Activated CD8-positive, alpha-beta T cell treated with anti-CD3 and anti-CD28 coated beads, Interleukin-2, amount 10 ng/mL, durations not matched to agents 7 days and 5 days (primary cell): ENCODE data around the gene THAP2. TPM values are rescaled to one million over a fixed set of nuclear protein-coding genes. Genes with fewer than 3 reads are reported as not detected.

Source experiments
- ATAC-seq: fragments of 150-1000 bp; cut with Tn5 transposase; one replicate; pipeline ENCODE4 v1.10.0; 2021; ENCODE audit warnings: moderate library complexity
- CTCF ChIA-PET: fragments of 350-600 bp; sonication (Branson Sonifier 250); formaldehyde crosslinking; loops from one replicate; lab custom pipeline; 2021; ENCODE audit warnings: antibody characterized with exemption; lab: Charles Lee
- POLR2A ChIA-PET: fragments of 350-600 bp; sonication (Branson Sonifier 250); formaldehyde crosslinking; loops from one replicate; lab custom pipeline; 2021; ENCODE audit warnings: antibody characterized with exemption; lab: Charles Lee
- DNase-seq: peaks from one replicate; pipeline ENCODE4 v3.0.0-alpha.2; 2020
- H3K27ac Mint-ChIP-seq: one replicate; pipeline ENCODE4 v1.8.0; 2021; ENCODE audit warnings: mild to moderate bottlenecking, mixed read lengths
- H3K27me3 Mint-ChIP-seq: one replicate; pipeline ENCODE4 v1.8.0; 2021; ENCODE audit warnings: low read depth, mixed read lengths
- H3K36me3 Mint-ChIP-seq: one replicate; pipeline ENCODE4 v1.8.0; 2021; ENCODE audit warnings: low read depth, mixed read lengths
- H3K4me1 Mint-ChIP-seq: one replicate; pipeline ENCODE4 v1.8.0; 2021; ENCODE audit warnings: low read depth, mixed read lengths
- H3K4me3 Mint-ChIP-seq: one replicate; pipeline ENCODE4 v1.8.0; 2021; ENCODE audit warnings: mild to moderate bottlenecking, mixed read lengths
- H3K9me3 Mint-ChIP-seq: one replicate; pipeline ENCODE4 v1.8.0; 2022; ENCODE audit warnings: mixed read lengths; ENCODE audit not compliant: insufficient read depth
- total RNA-seq, 2 experiments: library from RNA; stranded (reverse); gene quantifications; one replicate each; pipeline ENCODE4 v1.2.3, GENCODE V29; 2021

The THAP2 gene
- total RNA-seq, 2 experiments from 2014 or later = 3.5 to 5.2 TPM

- DNase-seq = no peak
- Mint-ChIP-seq H3K4me1 (peaks cover 44% of the 10 kb centered on the region), H3K4me3 (no peak overlapping the region), H3K9me3 (no peaks in the 10 kb centered on the region), H3K36me3 (peaks cover 31% of the 10 kb centered on the region), H3K27ac (no peak overlapping the region), H3K27me3 (no peaks in the 10 kb centered on the region)
- ChIA-PET POLR2A (interaction anchor here (0.7 kb wide), 1 partner anchor 178 kb away, joined by 3 read pairs; no protein-coding TSS in a partner anchor), CTCF (interaction anchor here (1.7 kb wide), 2 partner anchors 8 to 20 kb away, joined by 4 to 6 read pairs; no protein-coding TSS in a partner anchor)
- no peak for ATAC-seq
Observed at GRCh38 chr12:71656740-71657139, 7.4 kb upstream of the THAP2 start.

GRCh38 chr12:71661977-71662530 lies 2.0 kb upstream of the THAP2 start:
- H3K9me3 Mint-ChIP-seq = no peaks in the 10 kb centered on the region
- ATAC-seq (no peak), DNase-seq (no peak)
- H3K27ac Mint-ChIP-seq = peak overlapping the region; percentile 100
- peaks cover 47% of the 10 kb centered on the region for H3K36me3 Mint-ChIP-seq
- ChIA-PET CTCF (interaction anchor here (0.8 to 4.2 kb wide), 5 partner anchors 8 to 180 kb away, joined by 3 to 41 read pairs (median 12); partner anchors contain the start of genes RAB21 and TMEM19), POLR2A (interaction anchor here (0.6 to 3.0 kb wide), 4 partner anchors 25 to 177 kb away, joined by 3 to 101 read pairs (median 28); partner anchors contain the start of genes RAB21, TBC1D15 and TMEM19)
- H3K4me1 Mint-ChIP-seq = peaks cover 39% of the 10 kb centered on the region
- peak overlapping the region; percentile 98 for H3K4me3 Mint-ChIP-seq
- H3K27me3 Mint-ChIP-seq = no peaks in the 10 kb centered on the region

- no peaks in the 10 kb centered on the region for H3K27me3 Mint-ChIP-seq
- no peaks in the 10 kb centered on the region for H3K9me3 Mint-ChIP-seq
- peak overlapping the region; percentile 98 for H3K4me3 Mint-ChIP-seq
- CTCF ChIA-PET = interaction anchor here (0.8 to 4.2 kb wide), 10 partner anchors 9 to 179 kb away, joined by 3 to 41 read pairs (median 6); partner anchors contain the start of genes RAB21 and TMEM19
- H3K4me1 Mint-ChIP-seq = peaks cover 40% of the 10 kb centered on the region
- peak overlapping the region; percentile 100 for H3K27ac Mint-ChIP-seq
- POLR2A ChIA-PET = interaction anchor here (0.9 to 3.0 kb wide), 19 partner anchors 8 to 176 kb away, joined by 4 to 101 read pairs (median 6); partner anchors contain the start of genes RAB21, TBC1D15 and TMEM19
- ATAC-seq = peak; percentile 46
- peaks cover 43% of the 10 kb centered on the region for H3K36me3 Mint-ChIP-seq
- DNase-seq = peak; percentile 74
Observed at GRCh38 chr12:71662849-71663560, 1.1 kb upstream of the THAP2 start.

- POLR2A ChIA-PET = interaction anchor here (0.6 to 3.0 kb wide), 16 partner anchors 10 to 1392 kb away, joined by 3 to 101 read pairs (median 10); partner anchors contain the start of genes RAB21, TBC1D15 and TMEM19
- ATAC-seq = no peak
- DNase-seq = no peak
- no peaks in the 10 kb centered on the region for H3K9me3 Mint-ChIP-seq
- H3K36me3 Mint-ChIP-seq = peaks cover 29% of the 10 kb centered on the region
- peak overlapping the region; percentile 100 for H3K27ac Mint-ChIP-seq
- peaks cover 31% of the 10 kb centered on the region for H3K4me1 Mint-ChIP-seq
- CTCF ChIA-PET = interaction anchor here (0.8 to 4.2 kb wide), 6 partner anchors 13 to 174 kb away, joined by 3 to 41 read pairs (median 16); partner anchors contain the start of gene TMEM19
- H3K27me3 Mint-ChIP-seq = no peaks in the 10 kb centered on the region
- peak overlapping the region; percentile 98 for H3K4me3 Mint-ChIP-seq
Observed at GRCh38 chr12:71664411-71665089, 449 bp downstream of the THAP2 start.

GRCh38 chr12:71665090-71665463 lies 976 bp downstream of the THAP2 start:
- DNase-seq = no peak
- POLR2A ChIA-PET = interaction anchor here (2.9 to 3.0 kb wide), 3 partner anchors 22 to 174 kb away, joined by 21 to 101 read pairs (median 35); partner anchors contain the start of genes RAB21, TBC1D15 and TMEM19
- no peaks in the 10 kb centered on the region for H3K27me3 Mint-ChIP-seq
- peaks cover 27% of the 10 kb centered on the region for H3K36me3 Mint-ChIP-seq
- no peaks in the 10 kb centered on the region for H3K9me3 Mint-ChIP-seq
- H3K27ac Mint-ChIP-seq = peak overlapping the region; percentile 100
- peaks cover 28% of the 10 kb centered on the region for H3K4me1 Mint-ChIP-seq
- ATAC-seq = no peak
- CTCF ChIA-PET = interaction anchor here (0.6 to 4.2 kb wide), 6 partner anchors 13 to 173 kb away, joined by 3 to 41 read pairs (median 6); partner anchors contain the start of gene TMEM19
- peak overlapping the region; percentile 98 for H3K4me3 Mint-ChIP-seq

GRCh38 chr12:71666259-71666658 lies 2.2 kb downstream of the THAP2 start:
- H3K9me3 Mint-ChIP-seq = no peaks in the 10 kb centered on the region
- ChIA-PET POLR2A (interaction anchor here (0.6 to 1.9 kb wide), 2 partner anchors 19 to 96 kb away, joined by 4 read pairs; partner anchors contain the start of gene TMEM19), CTCF (interaction anchor here (0.7 to 4.2 kb wide), 3 partner anchors 9 to 80 kb away, joined by 3 to 32 read pairs (median 6); no protein-coding TSS in a partner anchor)
- no peak for ATAC-seq
- peaks cover 23% of the 10 kb centered on the region for H3K36me3 Mint-ChIP-seq
- H3K4me1 Mint-ChIP-seq = peaks cover 24% of the 10 kb centered on the region
- H3K27ac Mint-ChIP-seq = no peak overlapping the region
- no peaks in the 10 kb centered on the region for H3K27me3 Mint-ChIP-seq
- DNase-seq = no peak
- H3K4me3 Mint-ChIP-seq = no peak overlapping the region

- Mint-ChIP-seq H3K27me3 (no peaks in the 10 kb centered on the region), H3K27ac (no peak overlapping the region), H3K9me3 (no peaks in the 10 kb centered on the region), H3K4me3 (no peak overlapping the region), H3K4me1 (peaks cover 6% of the 10 kb centered on the region), H3K36me3 (peaks cover 4% of the 10 kb centered on the region)
- CTCF ChIA-PET = no interaction called here
- no peak for ATAC-seq
- no peak for DNase-seq
- POLR2A ChIA-PET = interaction anchor here (1.5 kb wide), 1 partner anchor 13 kb away, joined by 3 read pairs; no protein-coding TSS in a partner anchor
Observed at GRCh38 chr12:71671311-71671710, 7.2 kb downstream of the THAP2 start.

- H3K27ac Mint-ChIP-seq = no peak overlapping the region
- POLR2A ChIA-PET = interaction anchor here (1.5 kb wide), 1 partner anchor 13 kb away, joined by 3 read pairs; no protein-coding TSS in a partner anchor
- peaks cover 6% of the 10 kb centered on the region for H3K4me1 Mint-ChIP-seq
- peaks cover 4% of the 10 kb centered on the region for H3K36me3 Mint-ChIP-seq
- no peaks in the 10 kb centered on the region for H3K27me3 Mint-ChIP-seq
- H3K4me3 Mint-ChIP-seq = no peak overlapping the region
- ATAC-seq (no peak), DNase-seq (no peak)
- no peaks in the 10 kb centered on the region for H3K9me3 Mint-ChIP-seq
- CTCF ChIA-PET = interaction anchor here (0.9 to 1.4 kb wide), 3 partner anchors 36 to 75 kb away, joined by 3 to 4 read pairs (median 3); no protein-coding TSS in a partner anchor
Observed at GRCh38 chr12:71671816-71672215, 7.7 kb downstream of the THAP2 start.

GRCh38 chr12:71682466-71682865 lies 18.4 kb downstream of the THAP2 start:
- Mint-ChIP-seq H3K9me3 (no peaks in the 10 kb centered on the region), H3K4me3 (no peak overlapping the region), H3K27ac (no peak overlapping the region), H3K36me3 (no peaks in the 10 kb centered on the region), H3K27me3 (no peaks in the 10 kb centered on the region), H3K4me1 (peaks cover 14% of the 10 kb centered on the region)
- CTCF ChIA-PET = no interaction called here
- POLR2A ChIA-PET = no interaction called here
- ATAC-seq (no peak), DNase-seq (no peak)

GRCh38 chr12:71683633-71684032 lies 19.5 kb downstream of the THAP2 start:
- H3K27ac Mint-ChIP-seq = no peak overlapping the region
- no peak overlapping the region for H3K4me3 Mint-ChIP-seq
- H3K27me3 Mint-ChIP-seq = no peaks in the 10 kb centered on the region
- ChIA-PET POLR2A (interaction anchor here (0.6 to 1.4 kb wide), 2 partner anchors 12 to 20 kb away, joined by 3 to 4 read pairs; partner anchors contain the start of gene ZFC3H1), CTCF (interaction anchor here (1.4 to 4.1 kb wide), 3 partner anchors 14 to 63 kb away, joined by 4 to 41 read pairs (median 8); partner anchors contain the start of genes THAP2 and ZFC3H1)
- H3K4me1 Mint-ChIP-seq = peaks cover 24% of the 10 kb centered on the region
- DNase-seq (no peak), ATAC-seq (no peak)
- H3K36me3 Mint-ChIP-seq = no peaks in the 10 kb centered on the region
- H3K9me3 Mint-ChIP-seq = no peaks in the 10 kb centered on the region
